NCI-H2107 (cell line): ENCODE data around the gene TMEM260.
"Not testable (repeated sequence)": the region's sequence is repeated elsewhere in the genome, so short reads cannot be mapped to it uniquely, and the experiment has no call there.

Experiments
- DNase-seq: peaks from one replicate; lab custom pipeline; 2025; lab: John Stamatoyannopoulos, UW

Gene TMEM260

GRCh38 chr14:56676042-56676441 is 96.4 kb downstream of the TMEM260 start:
- no peak for DNase-seq

- DNase-seq = no peak
Measured at GRCh38 chr14:56678838-56679237, 99.2 kb downstream of the TMEM260 start.

- peak; percentile 76 for DNase-seq
Measured at GRCh38 chr14:56686416-56686815, 106.8 kb downstream of the TMEM260 start.

GRCh38 chr14:56687123-56687522 is 107.5 kb downstream of the TMEM260 start:
- peak; percentile 19 for DNase-seq

- DNase-seq = no peak
Measured at GRCh38 chr14:56694609-56695008, 115.0 kb downstream of the TMEM260 start.

GRCh38 chr14:56695216-56695615 is 115.6 kb downstream of the TMEM260 start:
- DNase-seq = not testable (repeated sequence)
